Chondrocyte (in vitro differentiated cells): ENCODE measurements around the gene OSBPL6. TPM values are rescaled to one million over a fixed set of nuclear protein-coding genes. Genes with fewer than 3 reads are reported as not detected.

Source experiments
- DNase-seq: peaks from one replicate; pipeline ENCODE4 v3.0.0; 2021; ENCODE audit warnings: mixed read lengths, low spot score
- H3K27ac Mint-ChIP-seq: one replicate; pipeline ENCODE4 v1.8.0; 2021; ENCODE audit warnings: mild to moderate bottlenecking, moderate library complexity, mixed read lengths; ENCODE audit not compliant: unreplicated experiment
- H3K27me3 Mint-ChIP-seq: 2 replicates; pipeline ENCODE4 v1.8.0; 2021; ENCODE audit warnings: low read depth, mixed read lengths
- H3K36me3 Mint-ChIP-seq: 2 replicates; pipeline ENCODE4 v1.8.0; 2021; ENCODE audit warnings: low read depth, mixed read lengths
- H3K4me1 Mint-ChIP-seq: 2 replicates; pipeline ENCODE4 v1.8.0; 2021; ENCODE audit warnings: low read depth, mild to moderate bottlenecking, mixed read lengths
- H3K4me3 Mint-ChIP-seq: one replicate; pipeline ENCODE4 v1.8.0; 2021; ENCODE audit warnings: mild to moderate bottlenecking, moderate library complexity, mixed read lengths; ENCODE audit not compliant: unreplicated experiment
- H3K9me3 Mint-ChIP-seq: 2 replicates; pipeline ENCODE4 v1.8.0; 2021; ENCODE audit warnings: low read depth, mixed read lengths
- total RNA-seq: library from RNA; stranded (reverse); gene quantifications from 3 replicates; pipeline ENCODE4 v1.2.1, GENCODE V29; 2021
- TF ChIP-seq, protein P1 (sequence below): fragments of 200-600 bp; sonication (generic); IDR thresholded peaks from 2 replicates; pipeline ENCODE4 v1.5.0; 2021; ENCODE audit warnings: antibody characterized with exemption, mild to moderate bottlenecking, moderate library complexity

Gene OSBPL6
- total RNA-seq, 1 donor from 2014 or later = 10.3 TPM

GRCh38 chr2:178385595-178386148, 191.4 kb downstream of the OSBPL6 start:
- Mint-ChIP-seq H3K27ac (no peak overlapping the region), H3K27me3 (no peaks in the 10 kb centered on the region), H3K4me3 (no peak overlapping the region), H3K36me3 (peaks cover 27% of the 10 kb centered on the region), H3K4me1 (peaks cover 8% of the 10 kb centered on the region), H3K9me3 (no peaks in the 10 kb centered on the region)
- no peak for DNase-seq
- TF ChIP-seq, protein P1, sequence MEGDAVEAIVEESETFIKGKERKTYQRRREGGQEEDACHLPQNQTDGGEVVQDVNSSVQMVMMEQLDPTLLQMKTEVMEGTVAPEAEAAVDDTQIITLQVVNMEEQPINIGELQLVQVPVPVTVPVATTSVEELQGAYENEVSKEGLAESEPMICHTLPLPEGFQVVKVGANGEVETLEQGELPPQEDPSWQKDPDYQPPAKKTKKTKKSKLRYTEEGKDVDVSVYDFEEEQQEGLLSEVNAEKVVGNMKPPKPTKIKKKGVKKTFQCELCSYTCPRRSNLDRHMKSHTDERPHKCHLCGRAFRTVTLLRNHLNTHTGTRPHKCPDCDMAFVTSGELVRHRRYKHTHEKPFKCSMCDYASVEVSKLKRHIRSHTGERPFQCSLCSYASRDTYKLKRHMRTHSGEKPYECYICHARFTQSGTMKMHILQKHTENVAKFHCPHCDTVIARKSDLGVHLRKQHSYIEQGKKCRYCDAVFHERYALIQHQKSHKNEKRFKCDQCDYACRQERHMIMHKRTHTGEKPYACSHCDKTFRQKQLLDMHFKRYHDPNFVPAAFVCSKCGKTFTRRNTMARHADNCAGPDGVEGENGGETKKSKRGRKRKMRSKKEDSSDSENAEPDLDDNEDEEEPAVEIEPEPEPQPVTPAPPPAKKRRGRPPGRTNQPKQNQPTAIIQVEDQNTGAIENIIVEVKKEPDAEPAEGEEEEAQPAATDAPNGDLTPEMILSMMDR = no peak

- no peaks in the 10 kb centered on the region for H3K9me3 Mint-ChIP-seq
- peaks cover 4% of the 10 kb centered on the region for H3K4me1 Mint-ChIP-seq
- H3K27ac Mint-ChIP-seq = no peak overlapping the region
- H3K4me3 Mint-ChIP-seq = no peak overlapping the region
- peaks cover 26% of the 10 kb centered on the region for H3K36me3 Mint-ChIP-seq
- no peaks in the 10 kb centered on the region for H3K27me3 Mint-ChIP-seq
- no peak for DNase-seq
- TF ChIP-seq, protein P1 = no peak
Measured at GRCh38 chr2:178386986-178387597, 192.8 kb downstream of the OSBPL6 start.

- Mint-ChIP-seq H3K27me3 (no peaks in the 10 kb centered on the region), H3K4me1 (peaks cover 4% of the 10 kb centered on the region), H3K36me3 (peaks cover 22% of the 10 kb centered on the region), H3K27ac (no peak overlapping the region), H3K4me3 (no peak overlapping the region), H3K9me3 (no peaks in the 10 kb centered on the region)
- no peak for DNase-seq
- TF ChIP-seq, protein P1 = no peak
Measured at GRCh38 chr2:178388287-178388686, 194.0 kb downstream of the OSBPL6 start.

GRCh38 chr2:178391701-178392100, 197.4 kb downstream of the OSBPL6 start:
- no peak overlapping the region for H3K4me3 Mint-ChIP-seq
- no peak for DNase-seq
- H3K4me1 Mint-ChIP-seq = peaks cover 4% of the 10 kb centered on the region
- H3K27ac Mint-ChIP-seq = no peak overlapping the region
- no peaks in the 10 kb centered on the region for H3K9me3 Mint-ChIP-seq
- H3K36me3 Mint-ChIP-seq = peaks cover 12% of the 10 kb centered on the region
- no peaks in the 10 kb centered on the region for H3K27me3 Mint-ChIP-seq
- TF ChIP-seq, protein P1 = no peak

DNA sequence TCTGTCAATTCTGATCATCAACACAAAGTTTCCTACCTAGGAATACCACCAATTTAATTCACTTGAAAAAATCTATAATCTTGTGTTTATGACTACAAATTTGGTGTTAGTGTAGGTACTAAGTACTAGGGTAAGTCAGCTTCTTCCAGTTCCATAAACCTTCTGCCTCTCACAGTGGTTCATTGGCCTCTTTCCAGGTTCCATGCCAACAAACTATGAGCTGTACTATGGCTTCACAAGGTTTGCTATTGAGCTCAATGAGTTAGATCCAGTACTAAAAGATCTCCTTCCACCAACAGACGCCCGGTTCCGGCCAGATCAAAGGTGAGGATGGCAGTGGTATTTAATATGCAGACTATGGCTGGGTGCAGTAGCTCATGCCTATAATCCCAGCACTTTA, 197.9 kb downstream of the OSBPL6 start:
- no peaks in the 10 kb centered on the region for H3K4me1 Mint-ChIP-seq
- H3K27me3 Mint-ChIP-seq = no peaks in the 10 kb centered on the region
- peaks cover 12% of the 10 kb centered on the region for H3K36me3 Mint-ChIP-seq
- DNase-seq = no peak
- H3K9me3 Mint-ChIP-seq = no peaks in the 10 kb centered on the region
- H3K27ac Mint-ChIP-seq = no peak overlapping the region
- H3K4me3 Mint-ChIP-seq = no peak overlapping the region
- TF ChIP-seq, protein P1 = no peak
